Kidney capillary endothelial cell (primary cell): ENCODE data around the gene MAP3K14.
A peak's percentile ranks its signal among the peaks of the same experiment; 100 is the strongest.

Experiments used
- DNase-seq: peaks from one replicate; pipeline ENCODE4 v3.0.0-alpha.2; 2018; ENCODE audit warnings: low spot score

MAP3K14 gene

GRCh38 chr17:45338996-45339535 lies 22.2 kb upstream of the MAP3K14 start:
- no peak for DNase-seq

- no peak for DNase-seq
Measured at GRCh38 chr17:45338023-45338781, 21.4 kb upstream of the MAP3K14 start.

DNA sequence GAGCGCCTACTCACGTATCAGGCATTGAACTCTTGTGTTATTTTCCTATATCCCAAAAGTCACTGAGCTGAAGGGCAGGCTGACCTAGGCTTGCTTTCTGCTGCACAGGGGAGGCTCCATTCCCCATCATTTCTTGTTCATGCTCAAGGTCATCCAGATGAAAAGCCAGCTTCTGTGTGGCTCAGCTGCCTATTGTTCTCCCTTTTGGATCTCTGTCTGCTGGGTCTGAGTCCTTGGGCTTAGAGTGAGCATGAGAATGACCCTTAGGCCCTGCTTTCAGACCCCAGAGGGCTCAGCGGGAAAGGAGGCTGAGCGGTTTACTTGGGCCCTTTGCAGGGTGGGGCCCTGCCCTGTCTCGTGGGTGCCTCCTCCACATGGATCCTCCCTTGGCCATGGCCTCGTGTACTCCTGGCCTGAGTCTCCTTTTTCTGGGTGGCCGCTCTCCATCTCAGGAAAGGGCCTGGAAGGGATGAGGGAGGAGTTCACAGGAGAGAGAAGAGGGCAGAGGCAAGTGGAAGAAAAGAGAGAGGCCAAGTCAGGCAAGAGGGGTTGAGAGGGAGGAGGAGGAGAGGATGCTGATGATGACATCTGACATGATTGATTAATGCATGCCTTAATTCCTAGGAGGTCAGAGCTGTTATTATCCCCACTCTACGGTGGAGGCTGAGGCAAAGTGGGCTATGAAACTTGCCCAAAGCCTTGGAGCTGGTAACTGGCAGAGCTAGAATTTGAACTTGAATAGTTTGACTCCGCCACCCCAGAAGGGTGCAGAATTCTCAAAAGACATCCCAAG lies 19.8 kb upstream of the MAP3K14 start:
- no peak for DNase-seq

GRCh38 chr17:45335721-45336120 lies 18.9 kb upstream of the MAP3K14 start:
- no peak for DNase-seq

GRCh38 chr17:45334701-45335677 lies 18.2 kb upstream of the MAP3K14 start:
- DNase-seq, result no peak

DNA sequence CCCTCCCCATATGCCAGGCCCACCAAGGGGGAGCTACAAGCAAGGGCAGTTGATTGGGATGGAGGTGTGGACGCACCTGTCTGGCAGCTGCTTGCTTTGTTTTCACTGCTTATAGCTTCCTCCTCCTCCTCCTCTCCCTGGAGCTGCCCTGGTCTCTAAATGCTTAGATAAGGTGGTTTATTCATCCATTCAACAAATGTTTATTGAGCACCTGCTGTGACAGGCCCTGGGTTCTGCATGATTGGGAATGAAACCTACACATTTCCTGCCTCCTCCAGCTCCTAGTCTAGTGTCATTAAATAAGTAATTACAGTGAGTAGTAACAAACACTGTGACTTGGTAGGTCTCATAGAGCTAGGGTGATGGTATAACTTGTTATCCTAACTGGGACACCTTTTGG lies 17.4 kb upstream of the MAP3K14 start:
- DNase-seq, result no peak

DNA sequence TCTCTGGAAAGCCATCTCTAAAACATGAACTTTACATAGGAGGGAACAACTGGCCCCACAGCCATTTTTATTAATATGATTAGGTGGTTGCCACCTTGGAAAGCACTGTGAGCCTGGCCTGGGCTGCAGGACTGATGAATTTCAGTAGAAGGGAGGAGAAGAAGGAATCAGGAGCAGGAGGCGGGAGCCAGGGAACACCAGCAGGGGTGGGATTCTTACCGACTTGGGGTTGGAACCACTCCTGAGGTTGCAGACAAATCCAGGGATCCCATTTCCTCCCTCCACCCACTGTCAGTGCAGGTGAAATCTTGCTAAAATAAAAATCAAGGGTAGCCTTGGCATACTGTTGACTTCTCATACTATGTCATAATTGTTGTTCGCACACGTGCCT lies 16.9 kb upstream of the MAP3K14 start:
- DNase-seq, result no peak

DNA sequence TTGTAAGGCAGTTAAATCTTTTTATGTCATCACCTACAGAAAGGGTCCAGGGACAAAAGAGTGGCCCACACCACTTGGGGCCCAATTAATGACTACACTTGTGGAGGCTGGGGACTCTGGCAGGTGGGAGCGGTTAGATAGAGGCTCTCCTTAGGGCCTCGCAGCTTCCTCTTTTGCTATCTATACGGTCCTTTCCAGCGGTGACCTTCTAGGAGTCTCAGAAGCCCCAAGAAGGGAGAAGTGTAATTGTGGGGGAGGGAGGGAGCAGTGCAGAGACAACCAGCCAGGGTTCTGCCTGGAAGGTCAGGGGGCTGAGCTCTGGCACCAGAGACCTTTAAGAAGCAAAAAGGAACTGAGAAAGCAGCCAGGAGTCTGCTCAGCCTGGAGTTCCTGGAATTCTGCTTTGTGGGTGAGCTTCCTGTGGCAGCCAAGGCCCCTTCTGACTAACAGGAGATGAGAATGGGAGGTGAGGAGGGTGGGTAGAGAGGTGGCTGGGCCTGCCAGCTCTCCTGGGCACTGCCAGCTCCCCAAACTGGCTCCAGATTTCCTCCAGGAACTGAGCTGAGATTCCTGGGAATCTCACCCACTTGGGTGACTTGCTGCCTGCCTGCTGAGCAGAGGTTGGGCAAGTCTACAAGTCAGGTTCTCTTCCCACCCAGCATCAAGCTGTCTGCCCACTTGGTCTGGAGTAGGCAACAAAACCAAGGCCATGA lies 16.3 kb upstream of the MAP3K14 start:
- DNase-seq, result no peak

- DNase-seq, result no peak
Measured at GRCh38 chr17:45332505-45332904, 15.7 kb upstream of the MAP3K14 start.

GRCh38 chr17:45326626-45327025 lies 9.8 kb upstream of the MAP3K14 start:
- DNase-seq, result no peak

GRCh38 chr17:45325810-45326209 lies 9.0 kb upstream of the MAP3K14 start:
- DNase-seq, result no peak

- DNase-seq, result no peak
Measured at GRCh38 chr17:45324336-45324735, 7.5 kb upstream of the MAP3K14 start.

DNA sequence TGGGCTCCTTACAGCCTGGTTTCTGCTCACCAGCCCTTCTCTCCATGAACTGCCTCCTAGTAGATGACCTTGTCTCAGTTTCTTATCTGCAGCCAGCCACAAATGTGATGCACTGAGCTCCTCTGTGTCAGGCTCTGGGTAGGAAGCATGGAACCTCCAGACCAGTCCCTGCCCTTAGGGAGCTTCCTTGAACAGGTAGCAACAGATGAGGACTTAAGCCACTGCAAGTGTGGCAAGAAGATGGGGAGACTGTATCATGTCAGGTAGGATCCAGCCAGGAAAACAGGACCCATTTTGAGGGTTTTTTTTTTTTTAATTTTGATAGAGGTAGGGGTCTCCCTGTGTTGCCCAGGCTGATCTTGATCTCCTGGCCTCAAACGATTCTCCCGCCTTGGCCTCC lies 5.3 kb upstream of the MAP3K14 start:
- DNase-seq, result no peak

DNA sequence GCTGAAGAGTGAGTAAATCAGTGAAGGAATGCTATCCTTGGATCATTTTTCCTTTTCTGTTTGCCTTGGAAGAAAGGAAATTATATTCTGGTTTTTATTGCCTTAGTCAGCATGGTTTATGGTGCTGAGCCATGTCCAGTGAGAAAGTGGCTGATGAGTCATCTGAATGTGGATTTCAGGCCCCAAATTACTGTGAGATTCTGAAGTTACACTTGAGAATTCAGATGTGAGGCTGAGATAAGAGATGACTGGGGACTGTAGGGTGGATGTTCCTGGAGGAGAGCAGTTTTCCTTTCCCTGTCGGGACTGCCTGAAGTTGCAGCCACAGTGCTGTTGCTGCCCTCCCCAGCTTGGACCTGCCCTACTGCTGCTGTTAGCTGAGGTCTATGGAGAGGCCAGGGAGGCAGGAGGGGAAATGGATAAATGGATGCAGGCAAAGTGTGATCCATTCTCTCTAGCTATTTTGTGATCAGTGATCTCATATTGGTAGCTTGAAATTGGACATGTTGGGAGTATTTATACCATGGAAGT lies 4.2 kb upstream of the MAP3K14 start:
- DNase-seq, result peak; percentile 83

GRCh38 chr17:45320349-45320930 lies 3.6 kb upstream of the MAP3K14 start:
- no peak for DNase-seq

DNA sequence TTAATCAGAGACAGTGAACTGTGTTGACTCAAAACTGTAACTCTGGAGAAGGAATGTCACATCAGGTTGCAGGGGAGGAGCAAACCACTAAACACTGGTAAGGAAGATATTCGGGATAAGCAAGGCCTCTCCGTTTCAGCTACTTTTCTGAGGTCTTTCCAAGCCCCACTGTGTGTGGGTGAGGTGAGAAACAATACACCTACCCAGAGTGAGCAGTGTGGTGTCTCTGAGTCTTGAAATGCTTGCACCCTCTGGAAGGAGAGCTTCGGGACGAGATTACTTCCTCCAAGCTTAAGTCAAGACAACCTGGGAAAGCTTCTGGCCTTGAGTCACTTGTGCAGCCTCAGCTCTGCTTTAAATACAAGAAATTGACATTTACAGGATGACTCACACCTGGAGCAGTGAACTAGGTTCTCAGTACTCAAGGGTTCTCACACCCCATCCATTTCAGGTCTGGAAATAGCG lies 2.5 kb upstream of the MAP3K14 start:
- no peak for DNase-seq

GRCh38 chr17:45318561-45319230 lies 1.9 kb upstream of the MAP3K14 start:
- DNase-seq, result no peak

DNA sequence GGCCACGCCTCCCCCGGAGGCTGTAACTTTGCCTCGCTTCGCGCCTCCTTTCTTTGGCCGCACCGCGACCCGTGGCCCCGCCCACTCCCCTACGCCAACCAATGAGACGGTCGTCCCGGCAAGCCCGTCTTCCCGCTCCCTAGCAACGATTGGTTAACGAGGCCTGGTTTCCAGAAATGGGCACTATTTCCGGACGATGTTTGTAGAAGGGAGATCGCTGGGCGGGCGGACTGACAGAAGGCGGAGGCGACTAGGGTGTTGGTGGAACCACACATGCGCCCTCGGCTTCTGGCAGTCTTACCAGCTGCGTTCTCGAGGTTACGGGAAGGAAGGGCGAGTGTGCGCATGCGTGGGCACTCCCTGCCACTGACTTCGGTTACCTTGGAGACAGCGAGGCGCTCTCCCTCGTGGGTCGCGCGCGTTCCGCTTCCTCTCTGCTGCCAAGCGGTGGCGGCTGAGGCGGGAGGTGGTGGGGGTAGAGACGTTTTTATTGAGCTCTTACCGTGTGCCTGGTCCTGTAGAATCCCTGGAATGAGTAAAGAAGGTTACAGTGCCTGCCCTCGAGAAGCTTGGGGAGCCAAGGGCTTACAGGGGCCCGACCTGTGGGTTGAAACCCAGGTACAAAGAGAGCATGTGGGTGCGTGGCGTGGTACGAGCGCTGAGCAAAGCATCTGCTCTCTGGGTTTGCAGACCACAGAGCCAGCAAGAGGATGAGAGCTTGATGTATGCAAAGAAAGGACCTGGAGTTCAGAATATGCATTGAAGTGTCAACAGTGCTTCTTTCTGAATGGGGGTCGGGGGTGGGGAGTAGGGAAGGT lies 500 bp upstream of the MAP3K14 start:
- DNase-seq, result peak; percentile 99
